ENCODE results near the gene TCAP.

DNA sequence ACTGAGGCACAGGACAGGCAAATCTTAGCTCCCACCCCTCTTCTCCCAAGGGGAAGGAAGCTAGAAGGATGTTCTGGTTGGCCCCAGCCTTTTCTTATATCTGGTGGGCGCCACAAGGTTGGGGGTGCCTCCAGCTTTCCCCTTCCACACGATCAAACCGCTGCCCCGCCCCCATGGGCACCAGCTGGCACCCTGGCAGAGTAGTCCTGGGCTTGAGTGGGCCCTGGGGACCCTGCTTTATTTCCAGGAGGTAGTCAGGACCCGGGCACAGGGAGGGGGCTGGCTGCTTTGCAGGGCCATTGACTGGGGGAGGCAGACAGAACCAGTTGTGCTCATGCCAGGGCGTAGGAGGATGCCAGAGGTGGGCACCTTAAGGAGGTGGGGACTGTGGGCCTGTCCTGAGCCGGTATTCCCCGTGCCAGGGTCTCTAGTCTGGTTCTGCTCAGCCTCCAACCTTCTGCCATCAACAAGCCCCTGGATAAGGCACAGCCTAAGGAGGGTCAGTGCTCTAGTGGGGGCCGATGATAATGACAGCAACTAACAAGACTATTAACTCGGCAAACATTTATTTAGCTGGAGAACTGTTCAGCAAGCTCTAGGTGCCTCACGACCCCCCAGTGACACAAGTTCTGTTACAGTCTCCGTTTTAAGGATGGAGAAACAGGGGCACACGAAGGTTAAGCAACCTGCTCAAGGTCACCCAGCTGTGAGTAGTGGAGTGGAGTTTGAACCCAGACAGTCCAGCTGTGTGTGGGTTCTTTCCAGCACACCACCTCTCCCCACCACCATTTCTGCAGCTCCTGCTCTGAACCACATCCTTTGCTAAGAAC is 46.0 kb upstream of the TCAP start:
- TF ChIP-seq, protein P1, sequence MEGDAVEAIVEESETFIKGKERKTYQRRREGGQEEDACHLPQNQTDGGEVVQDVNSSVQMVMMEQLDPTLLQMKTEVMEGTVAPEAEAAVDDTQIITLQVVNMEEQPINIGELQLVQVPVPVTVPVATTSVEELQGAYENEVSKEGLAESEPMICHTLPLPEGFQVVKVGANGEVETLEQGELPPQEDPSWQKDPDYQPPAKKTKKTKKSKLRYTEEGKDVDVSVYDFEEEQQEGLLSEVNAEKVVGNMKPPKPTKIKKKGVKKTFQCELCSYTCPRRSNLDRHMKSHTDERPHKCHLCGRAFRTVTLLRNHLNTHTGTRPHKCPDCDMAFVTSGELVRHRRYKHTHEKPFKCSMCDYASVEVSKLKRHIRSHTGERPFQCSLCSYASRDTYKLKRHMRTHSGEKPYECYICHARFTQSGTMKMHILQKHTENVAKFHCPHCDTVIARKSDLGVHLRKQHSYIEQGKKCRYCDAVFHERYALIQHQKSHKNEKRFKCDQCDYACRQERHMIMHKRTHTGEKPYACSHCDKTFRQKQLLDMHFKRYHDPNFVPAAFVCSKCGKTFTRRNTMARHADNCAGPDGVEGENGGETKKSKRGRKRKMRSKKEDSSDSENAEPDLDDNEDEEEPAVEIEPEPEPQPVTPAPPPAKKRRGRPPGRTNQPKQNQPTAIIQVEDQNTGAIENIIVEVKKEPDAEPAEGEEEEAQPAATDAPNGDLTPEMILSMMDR (IDR thresholded peaks at IDR 0.05) = no peak
- TF ChIP-seq POLR2A (IDR thresholded peaks at IDR 0.05) (no peak), EP300 (IDR thresholded peaks at IDR 0.05) (no peak)
